Endothelial cell of umbilical vein (primary cell): Measurements from ENCODE around the gene SERPINE3. TPM values are rescaled to one million over a fixed set of nuclear protein-coding genes. Genes with fewer than 3 reads are reported as not detected.

ENCODE experiments used
- BruUV-seq: library from RNA; stranded (reverse); fragments of 400-500 nt; replicated peaks from 2 replicates; lab custom pipeline; 2021; lab: Mats Ljungman, UMichigan
- CTCF ChIA-PET: fragments of 300-600, 350-600 bp; sonication (Branson Sonifier 250); formaldehyde crosslinking; loops from one replicate; lab custom pipeline; 2021; ENCODE audit warnings: antibody characterized with exemption, inconsistent platforms; lab: Charles Lee
- POLR2A ChIA-PET: fragments of 300-600, 350-600 bp; sonication (Branson Sonifier 250); formaldehyde crosslinking; loops from one replicate; lab custom pipeline; 2021; ENCODE audit warnings: antibody characterized with exemption, inconsistent platforms; lab: Charles Lee
- DNase-seq: peaks from one replicate; pipeline ENCODE4 v3.0.0-alpha.2; 2011; ENCODE audit warnings: low read depth, low spot score
- FAIRE-seq: peaks from 2 replicates; lab custom pipeline; 2011; peaks lifted over from hg19 to GRCh38; lab: Jason Lieb, UNC
- H2AFZ ChIP-seq: 2 replicates; pipeline ENCODE4 v1.6.0; 2012; ENCODE audit warnings: low read depth, low read length, control low read depth, inconsistent platforms
- H3K27ac ChIP-seq: 2 replicates; pipeline ENCODE4 v1.5.1; 2011; ENCODE audit warnings: low read depth, mild to moderate bottlenecking, control low read depth, low read length, moderate library complexity; ENCODE audit not compliant: insufficient read depth
- H3K27me3 ChIP-seq, 2 experiments: 2 replicates each; pipeline versions ENCODE4 v1.6.0 to v1.6.1; 2011; ENCODE audit warnings: low read length in 2 of 2, mixed read lengths in 1 of 2; ENCODE audit not compliant: control insufficient read depth in 2 of 2, insufficient read depth in 2 of 2
- H3K36me3 ChIP-seq, 2 experiments: 2 replicates in 1 of 2; 3 replicates in 1 of 2; pipeline ENCODE4 v1.5.1; 2011; ENCODE audit warnings: low read length in 2 of 2, mild to moderate bottlenecking in 1 of 2, moderate library complexity in 1 of 2; ENCODE audit not compliant: control insufficient read depth in 2 of 2, insufficient read depth in 2 of 2; ENCODE audit errors: extremely low read depth in 1 of 2
- H3K4me1 ChIP-seq: 3 replicates; pipeline ENCODE4 v1.5.1; 2011; ENCODE audit warnings: mild to moderate bottlenecking, low read length; ENCODE audit not compliant: control insufficient read depth, insufficient read depth; ENCODE audit errors: extremely low read depth
- H3K4me2 ChIP-seq: 2 replicates; pipeline ENCODE4 v1.6.1; 2011; ENCODE audit warnings: low read length, control low read depth, mixed read lengths; ENCODE audit not compliant: insufficient read depth
- H3K4me3 ChIP-seq, 3 experiments: fragments of 200-600 bp in 1 of 3; sonication (generic), shearing (Covaris generic) in 1 of 3; replicated peaks in 1 of 3; 2 replicates each; pipeline ENCODE4 v1.5.1; 2011 to 2016; ENCODE audit warnings: control low read depth in 3 of 3, low read length in 3 of 3, mild to moderate bottlenecking in 2 of 3, inconsistent platforms in 1 of 3, low read depth in 1 of 3, moderate library complexity in 1 of 3; ENCODE audit not compliant: insufficient read depth in 1 of 3
- H3K79me2 ChIP-seq: 2 replicates; pipeline ENCODE4 v1.6.0; 2012; ENCODE audit warnings: low read length, inconsistent platforms; ENCODE audit not compliant: control insufficient read depth, insufficient read depth
- H3K9ac ChIP-seq: replicated peaks from 2 replicates; pipeline ENCODE3; 2011; ENCODE audit warnings: low read length, control low read depth; ENCODE audit not compliant: insufficient read depth; ENCODE audit errors: extremely low read depth
- H3K9me1 ChIP-seq: replicated peaks from 3 replicates; pipeline ENCODE4 v1.6.0; 2011; ENCODE audit warnings: mild to moderate bottlenecking, low read length; ENCODE audit not compliant: control insufficient read depth, insufficient read depth; ENCODE audit errors: extremely low read depth
- H3K9me3 ChIP-seq: replicated peaks from 2 replicates; pipeline ENCODE4 v1.5.1; 2012; ENCODE audit warnings: low read length, inconsistent platforms; ENCODE audit not compliant: control insufficient read depth, insufficient read depth
- H4K20me1 ChIP-seq: replicated peaks from 2 replicates; pipeline ENCODE3; 2011; ENCODE audit warnings: mild to moderate bottlenecking, low read length; ENCODE audit not compliant: control insufficient read depth, insufficient read depth; ENCODE audit errors: extremely low read depth
- EZH2 ChIP-seq: IDR thresholded peaks from 2 replicates; pipeline ENCODE4 v1.6.1; 2012; ENCODE audit warnings: borderline replicate concordance, low read depth, mild to moderate bottlenecking, moderate library complexity, low read length, inconsistent platforms; ENCODE audit not compliant: severe bottlenecking
- GATA2 ChIP-seq: IDR thresholded peaks from 2 replicates; pipeline ENCODE4 v1.7.0; 2011; ENCODE audit warnings: low read depth, mild to moderate bottlenecking, moderate library complexity, mixed read lengths, low read length; ENCODE audit not compliant: insufficient read length, insufficient read depth
- JUN ChIP-seq: IDR thresholded peaks from 2 replicates; pipeline ENCODE4 v1.6.1; 2011; ENCODE audit warnings: borderline replicate concordance, low read depth; ENCODE audit not compliant: insufficient read length, insufficient read depth
- MAX ChIP-seq: IDR thresholded peaks from 2 replicates; pipeline ENCODE4 v1.6.1; 2011; ENCODE audit not compliant: insufficient read depth, insufficient read length
- POLR2AphosphoS5 ChIP-seq: IDR thresholded peaks from 2 replicates; pipeline ENCODE4 v1.6.1; 2012; ENCODE audit warnings: low read depth, mild to moderate bottlenecking, control low read depth, low read length, moderate library complexity; ENCODE audit not compliant: insufficient read depth
- dilution Hi-C: fragments of 300-500 bp; cut with MboI; formaldehyde crosslinking; loops from one replicate; pipeline ENCODE4 v1.15.0; 2019; ENCODE audit warnings: low sequenced_read_pairs; ENCODE audit not compliant: extremely low pct_ligation_motif_present
- intact Hi-C: fragments of 100-400 bp; cut with micrococcal nuclease; formaldehyde crosslinking; loops from one replicate; pipeline ENCODE4 v1.10.0; 2022
- polyA plus RNA-seq, 4 experiments: library from polyadenylated mRNA; depleted of rRNA in 3 of 4; stranded (reverse) in 3 of 4; unstranded in 1 of 4; fragments of >200 nt; gene quantifications; 2 replicates each; pipeline versions ENCODE4 v1.2.1 to v1.2.3, GENCODE V29; 2011 to 2012; ENCODE audit warnings: missing spikeins in 1 of 4
- total RNA-seq: library from RNA; stranded (reverse); gene quantifications from 2 replicates; pipeline ENCODE4 v1.2.3, GENCODE V29; 2021

SERPINE3 gene
- total and polyA plus RNA-seq, 2 donors (not counting 3 experiments of a cell fraction or from before 2014, with no cell fraction given): not detected

- dilution Hi-C loops (no loop called here), intact Hi-C loops (loop anchor here (10.0 kb wide), 1 partner anchor 149 kb away; the partner anchor contains the start of gene FAM124A)
- no peaks in the 10 kb centered on the region for H3K27me3 ChIP-seq
- no TSS peak for BruUV-seq
- H2AFZ ChIP-seq: no peak overlapping the region
- H3K79me2 ChIP-seq: peaks cover 2% of the 10 kb centered on the region
- H4K20me1 ChIP-seq: no peaks in the 10 kb centered on the region
- H3K9ac ChIP-seq: no peak overlapping the region
- H3K4me2 ChIP-seq: no peak overlapping the region
- peaks cover 12 to 17% of the 10 kb centered on the region in 2 experiments for H3K36me3 ChIP-seq
- POLR2A ChIA-PET: no interaction called here
- no peak overlapping the region for H3K27ac ChIP-seq
- TF ChIP-seq POLR2AphosphoS5 (no peak), EZH2 (no peak), MAX (no peak)
- DNase-seq: no peak
- H3K9me3 ChIP-seq: no peaks in the 10 kb centered on the region
- no peak overlapping the region for H3K4me3 ChIP-seq
- no peaks in the 10 kb centered on the region for H3K4me1 ChIP-seq
- no peak for FAIRE-seq
- no peaks in the 10 kb centered on the region for H3K9me1 ChIP-seq
- CTCF ChIA-PET: no interaction called here
Measured at GRCh38 chr13:51373451-51373850, 34.0 kb downstream of the SERPINE3 start.

- Histone ChIP-seq H3K36me3 (peaks cover 0 to 19% of the 10 kb centered on the region in 2 experiments), H3K4me1 (peaks cover 15% of the 10 kb centered on the region), H4K20me1 (no peaks in the 10 kb centered on the region), H3K27me3 (no peaks in the 10 kb centered on the region), H3K4me2 (peak overlapping the region; percentile 30), H3K9me1 (peaks cover 6% of the 10 kb centered on the region), H3K4me3 (no peak overlapping the region), H3K79me2 (peaks cover 9% of the 10 kb centered on the region), H3K27ac (peak overlapping the region; percentile 66), H2AFZ (no peak overlapping the region), H3K9ac (peak overlapping the region; percentile 48), H3K9me3 (no peaks in the 10 kb centered on the region)
- no TSS peak for BruUV-seq
- DNase-seq (peak; percentile 76), FAIRE-seq (peak; percentile 74)
- CTCF ChIA-PET: interaction anchor here (1.3 kb wide), 1 partner anchor 418 kb away, joined by 3 read pairs; no protein-coding TSS in a partner anchor
- TF ChIP-seq JUN: peak; percentile 44
- no peak for TF ChIP-seq MAX
- no peak for TF ChIP-seq GATA2
- dilution Hi-C loops: no loop called here
- POLR2A ChIA-PET: no interaction called here
- intact Hi-C loops: no loop called here
Measured at GRCh38 chr13:51380269-51380668, 40.8 kb downstream of the SERPINE3 start.
